WTC11 (cell line): ENCODE data around the gene CEACAM18. TPM values are rescaled to one million over a fixed set of nuclear protein-coding genes. Genes with fewer than 3 reads are reported as not detected.

ENCODE experiments used
- ATAC-seq: fragments of 200-7000 bp; cut with Tn5 transposase; 2 replicates; pipeline ENCODE4 v1.10.0; 2021; ENCODE audit warnings: mild to moderate bottlenecking, moderate library complexity
- CTCF ChIA-PET: fragments of 300-600 bp; sonication (Branson Sonifier 250); formaldehyde crosslinking; loops from one replicate; lab custom pipeline; 2021; ENCODE audit warnings: antibody characterized with exemption; lab: Charles Lee
- POLR2A ChIA-PET: fragments of 350-600 bp; sonication (Branson Sonifier 250); formaldehyde crosslinking; loops from one replicate; lab custom pipeline; 2021; ENCODE audit warnings: antibody characterized with exemption; lab: Charles Lee
- DNase-seq: peaks from one replicate; pipeline ENCODE4 v3.0.0; 2021; ENCODE audit warnings: low spot score
- H3K27ac Mint-ChIP-seq: 2 replicates; pipeline ENCODE4 v1.8.0; 2021; ENCODE audit warnings: mixed read lengths
- H3K27me3 Mint-ChIP-seq: 2 replicates; pipeline ENCODE4 v1.8.0; 2021; ENCODE audit warnings: low read depth, mild to moderate bottlenecking, moderate library complexity, mixed read lengths
- H3K36me3 Mint-ChIP-seq: 2 replicates; pipeline ENCODE4 v1.8.0; 2021; ENCODE audit warnings: mixed read lengths
- H3K4me1 Mint-ChIP-seq: 2 replicates; pipeline ENCODE4 v1.8.0; 2022; ENCODE audit warnings: mixed read lengths
- H3K4me3 Mint-ChIP-seq: 2 replicates; pipeline ENCODE4 v1.8.0; 2021; ENCODE audit warnings: mild to moderate bottlenecking, moderate library complexity, mixed read lengths
- H3K9me3 Mint-ChIP-seq: 2 replicates; pipeline ENCODE4 v1.8.0; 2021; ENCODE audit warnings: mixed read lengths
- CREB1 ChIP-seq: sonication (generic); formaldehyde crosslinking; IDR thresholded peaks from 2 replicates; pipeline ENCODE4 v1.8.0; 2023; ENCODE audit warnings: mild to moderate bottlenecking, missing genetic modification reagents
- FOXJ3 ChIP-seq: sonication (generic); formaldehyde crosslinking; IDR thresholded peaks from 2 replicates; pipeline ENCODE4 v1.9.0; 2021; ENCODE audit warnings: missing genetic modification reagents, mild to moderate bottlenecking, borderline replicate concordance
- GABPB1 ChIP-seq: sonication (generic); formaldehyde crosslinking; IDR thresholded peaks from 2 replicates; pipeline ENCODE4 v1.8.1; 2023; ENCODE audit warnings: mild to moderate bottlenecking, missing genetic modification reagents
- GRHL2 ChIP-seq: fragments of 250-450 bp; sonication (Bioruptor Pico); IDR thresholded peaks from 2 replicates; pipeline ENCODE4 v1.8.0; 2022; ENCODE audit warnings: mild to moderate bottlenecking, moderate library complexity; ENCODE audit not compliant: insufficient replicate concordance, severe bottlenecking
- MXD4 ChIP-seq: fragments of 250-450 bp; sonication (Bioruptor Pico); IDR thresholded peaks from 2 replicates; pipeline ENCODE4 v1.8.0; 2021; ENCODE audit warnings: mild to moderate bottlenecking, moderate library complexity, borderline replicate concordance
- NFATC4 ChIP-seq: fragments of 250-450 bp; sonication (Bioruptor Pico); IDR thresholded peaks from 2 replicates; pipeline ENCODE4 v1.9.0; 2021; ENCODE audit warnings: mild to moderate bottlenecking
- NFE2L1 ChIP-seq: sonication (generic); formaldehyde crosslinking; IDR thresholded peaks from 2 replicates; pipeline ENCODE4 v1.8.1; 2023; ENCODE audit warnings: missing genetic modification reagents
- RORB ChIP-seq: fragments of 250-450 bp; sonication (Bioruptor Pico); IDR thresholded peaks from 2 replicates; pipeline ENCODE4 v1.9.0; 2021; ENCODE audit warnings: mild to moderate bottlenecking
- ZNF219 ChIP-seq: sonication (generic); formaldehyde crosslinking; IDR thresholded peaks from 2 replicates; pipeline ENCODE4 v1.8.0; 2023; ENCODE audit warnings: missing genetic modification reagents, mild to moderate bottlenecking, borderline replicate concordance
- ZNF396 ChIP-seq: fragments of 250-450 bp; sonication (Bioruptor Pico); IDR thresholded peaks from 2 replicates; pipeline ENCODE4 v1.8.0; 2021; ENCODE audit warnings: mild to moderate bottlenecking, moderate library complexity, borderline replicate concordance
- ZNF416 ChIP-seq: fragments of 250-450 bp; sonication (Bioruptor Pico); IDR thresholded peaks from 2 replicates; pipeline ENCODE4 v1.9.0; 2021; ENCODE audit warnings: mild to moderate bottlenecking, inconsistent platforms
- total RNA-seq: library from RNA; stranded (reverse); gene quantifications from 3 replicates; pipeline ENCODE4 v1.2.3, GENCODE V29; 2021
- TF ChIP-seq, protein P1 (sequence below): sonication (generic); formaldehyde crosslinking; IDR thresholded peaks from 2 replicates; pipeline ENCODE4 v1.8.1; 2022; ENCODE audit warnings: low read depth, mild to moderate bottlenecking, moderate library complexity, missing genetic modification reagents, borderline replicate concordance
- TF ChIP-seq, protein P2 (sequence below): fragments of 250-450 bp; sonication (Bioruptor Pico); conservative IDR thresholded peaks from 2 replicates; pipeline ENCODE4 v1.9.0; 2021; ENCODE audit warnings: mild to moderate bottlenecking
- TF ChIP-seq, protein P3 (sequence below): sonication (generic); formaldehyde crosslinking; IDR thresholded peaks from 2 replicates; pipeline ENCODE4 v1.8.1; 2023; ENCODE audit warnings: mild to moderate bottlenecking, missing genetic modification reagents
- TF ChIP-seq, protein P4 (sequence below): sonication (generic); formaldehyde crosslinking; IDR thresholded peaks from 2 replicates; pipeline ENCODE4 v1.8.0; 2022; ENCODE audit warnings: mild to moderate bottlenecking, missing genetic modification reagents
- TF ChIP-seq, protein P5 (sequence below): sonication (generic); formaldehyde crosslinking; IDR thresholded peaks from 2 replicates; pipeline ENCODE4 v1.8.0; 2023; ENCODE audit warnings: missing genetic modification reagents, mild to moderate bottlenecking, borderline replicate concordance
- TF ChIP-seq, protein P6 (sequence below): sonication (generic); formaldehyde crosslinking; IDR thresholded peaks from 2 replicates; pipeline ENCODE4 v1.8.0; 2023; ENCODE audit warnings: missing genetic modification reagents
- TF ChIP-seq, protein P7 (sequence below): fragments of 250-450 bp; sonication (Bioruptor Pico); IDR thresholded peaks from 2 replicates; pipeline ENCODE4 v1.9.0; 2021; ENCODE audit warnings: moderate library complexity, mild to moderate bottlenecking, inconsistent platforms, borderline replicate concordance
- TF ChIP-seq, protein P8 (sequence below): sonication (generic); formaldehyde crosslinking; IDR thresholded peaks from 2 replicates; pipeline ENCODE4 v1.8.0; 2022; ENCODE audit warnings: mild to moderate bottlenecking, missing genetic modification reagents
- TF ChIP-seq, protein P9 (sequence below): sonication (generic); formaldehyde crosslinking; IDR thresholded peaks from 2 replicates; pipeline ENCODE4 v1.8.1; 2023; ENCODE audit warnings: mild to moderate bottlenecking, missing genetic modification reagents, moderate library complexity
- TF ChIP-seq, protein P10 (sequence below): sonication (generic); formaldehyde crosslinking; IDR thresholded peaks from 2 replicates; pipeline ENCODE4 v1.8.0; 2022; ENCODE audit warnings: mild to moderate bottlenecking, missing genetic modification reagents

Gene CEACAM18
- total RNA-seq, 1 experiment from 2014 or later, result not detected

DNA sequence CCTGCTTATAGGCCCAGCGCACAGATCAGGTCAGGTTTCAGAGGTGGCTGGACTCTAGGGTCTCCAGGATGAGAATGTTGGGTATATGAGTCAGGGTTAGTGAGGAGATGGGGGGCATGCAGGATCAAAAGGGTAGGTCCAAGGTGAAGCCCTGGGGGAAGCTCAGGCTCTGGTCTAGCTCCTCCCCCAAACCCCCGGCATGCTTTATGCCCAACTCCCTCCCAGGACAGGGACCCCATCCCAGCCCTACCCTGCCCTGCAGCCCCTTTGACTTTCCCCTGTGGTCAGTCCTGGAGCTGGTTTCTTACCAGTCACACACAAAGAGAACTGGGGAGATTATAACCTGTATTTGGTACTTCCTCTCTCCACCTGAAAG lies 9.8 kb upstream of the CEACAM18 start (continued):
- TF ChIP-seq, protein P1, sequence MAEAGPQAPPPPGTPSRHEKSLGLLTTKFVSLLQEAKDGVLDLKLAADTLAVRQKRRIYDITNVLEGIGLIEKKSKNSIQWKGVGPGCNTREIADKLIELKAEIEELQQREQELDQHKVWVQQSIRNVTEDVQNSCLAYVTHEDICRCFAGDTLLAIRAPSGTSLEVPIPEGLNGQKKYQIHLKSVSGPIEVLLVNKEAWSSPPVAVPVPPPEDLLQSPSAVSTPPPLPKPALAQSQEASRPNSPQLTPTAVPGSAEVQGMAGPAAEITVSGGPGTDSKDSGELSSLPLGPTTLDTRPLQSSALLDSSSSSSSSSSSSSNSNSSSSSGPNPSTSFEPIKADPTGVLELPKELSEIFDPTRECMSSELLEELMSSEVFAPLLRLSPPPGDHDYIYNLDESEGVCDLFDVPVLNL (CRISPR knock-in tag), result no peak
- TF ChIP-seq, protein P2, sequence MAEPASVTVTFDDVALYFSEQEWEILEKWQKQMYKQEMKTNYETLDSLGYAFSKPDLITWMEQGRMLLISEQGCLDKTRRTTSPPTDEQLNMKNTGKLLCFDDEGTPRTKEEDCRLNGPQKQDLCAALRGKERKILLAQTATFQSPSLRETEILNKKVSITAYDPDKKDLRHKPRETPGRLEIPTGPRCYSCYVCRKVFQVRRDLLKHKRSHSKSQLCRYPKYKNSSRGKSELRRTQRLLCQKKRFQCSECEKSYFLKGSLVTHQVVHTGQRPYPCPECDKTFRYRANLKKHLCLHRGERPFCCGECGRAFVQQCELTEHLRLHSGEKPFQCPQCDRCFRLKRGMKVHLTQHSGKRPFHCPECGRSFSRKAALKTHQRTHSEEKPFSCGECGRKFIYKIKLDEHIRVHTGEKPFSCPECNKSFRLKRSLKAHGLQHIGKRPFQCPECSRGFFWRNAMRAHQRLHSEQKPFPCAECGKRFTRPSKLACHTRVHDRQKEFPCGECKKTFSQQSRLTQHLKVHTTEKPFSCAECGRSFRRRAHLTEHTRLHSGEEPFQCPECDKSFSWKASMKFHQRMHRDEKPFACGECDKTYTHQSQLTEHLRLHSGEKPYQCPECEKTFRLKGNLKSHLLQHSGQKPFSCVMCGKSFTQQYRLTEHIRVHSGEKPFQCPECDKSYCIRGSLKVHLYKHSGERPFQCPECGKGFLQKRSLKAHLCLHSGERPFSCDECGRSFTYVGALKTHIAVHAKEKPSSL, result no peak
- TF ChIP-seq, protein P3, sequence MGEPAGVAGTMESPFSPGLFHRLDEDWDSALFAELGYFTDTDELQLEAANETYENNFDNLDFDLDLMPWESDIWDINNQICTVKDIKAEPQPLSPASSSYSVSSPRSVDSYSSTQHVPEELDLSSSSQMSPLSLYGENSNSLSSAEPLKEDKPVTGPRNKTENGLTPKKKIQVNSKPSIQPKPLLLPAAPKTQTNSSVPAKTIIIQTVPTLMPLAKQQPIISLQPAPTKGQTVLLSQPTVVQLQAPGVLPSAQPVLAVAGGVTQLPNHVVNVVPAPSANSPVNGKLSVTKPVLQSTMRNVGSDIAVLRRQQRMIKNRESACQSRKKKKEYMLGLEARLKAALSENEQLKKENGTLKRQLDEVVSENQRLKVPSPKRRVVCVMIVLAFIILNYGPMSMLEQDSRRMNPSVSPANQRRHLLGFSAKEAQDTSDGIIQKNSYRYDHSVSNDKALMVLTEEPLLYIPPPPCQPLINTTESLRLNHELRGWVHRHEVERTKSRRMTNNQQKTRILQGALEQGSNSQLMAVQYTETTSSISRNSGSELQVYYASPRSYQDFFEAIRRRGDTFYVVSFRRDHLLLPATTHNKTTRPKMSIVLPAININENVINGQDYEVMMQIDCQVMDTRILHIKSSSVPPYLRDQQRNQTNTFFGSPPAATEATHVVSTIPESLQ (CRISPR knock-in tag), result no peak
- TF ChIP-seq, protein P4, sequence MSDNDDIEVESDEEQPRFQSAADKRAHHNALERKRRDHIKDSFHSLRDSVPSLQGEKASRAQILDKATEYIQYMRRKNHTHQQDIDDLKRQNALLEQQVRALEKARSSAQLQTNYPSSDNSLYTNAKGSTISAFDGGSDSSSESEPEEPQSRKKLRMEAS (CRISPR knock-in tag), result no peak
- TF ChIP-seq RORB (no peak), NFE2L1 (CRISPR knock-in tag) (no peak), MXD4 (CRISPR knock-in tag) (no peak), ZNF219 (CRISPR knock-in tag) (no peak), FOXJ3 (CRISPR knock-in tag) (no peak)

DNA sequence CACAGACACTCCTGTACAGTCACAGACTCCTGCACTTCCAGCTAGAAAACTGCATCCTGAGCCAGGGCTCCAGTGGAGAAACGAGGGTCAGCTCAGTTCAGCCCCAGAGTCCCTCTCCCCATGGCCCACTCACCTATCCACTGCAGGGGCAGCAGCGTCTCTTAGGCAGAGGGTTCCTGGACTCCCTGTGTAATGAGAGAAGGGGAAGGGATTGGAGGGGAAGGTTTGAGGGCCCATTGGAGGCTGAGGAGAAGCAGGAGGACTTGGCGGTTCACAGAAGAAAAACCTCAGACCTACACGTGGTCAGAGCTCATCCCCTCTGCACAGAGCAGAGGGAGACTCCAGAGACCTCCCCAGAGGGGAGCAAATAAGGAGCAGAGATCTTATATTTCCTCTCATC lies 9.2 kb upstream of the CEACAM18 start:
- peaks cover 56% of the 10 kb centered on the region for H3K27me3 Mint-ChIP-seq
- no peak for TF ChIP-seq ZNF396
- TF ChIP-seq, protein P5, sequence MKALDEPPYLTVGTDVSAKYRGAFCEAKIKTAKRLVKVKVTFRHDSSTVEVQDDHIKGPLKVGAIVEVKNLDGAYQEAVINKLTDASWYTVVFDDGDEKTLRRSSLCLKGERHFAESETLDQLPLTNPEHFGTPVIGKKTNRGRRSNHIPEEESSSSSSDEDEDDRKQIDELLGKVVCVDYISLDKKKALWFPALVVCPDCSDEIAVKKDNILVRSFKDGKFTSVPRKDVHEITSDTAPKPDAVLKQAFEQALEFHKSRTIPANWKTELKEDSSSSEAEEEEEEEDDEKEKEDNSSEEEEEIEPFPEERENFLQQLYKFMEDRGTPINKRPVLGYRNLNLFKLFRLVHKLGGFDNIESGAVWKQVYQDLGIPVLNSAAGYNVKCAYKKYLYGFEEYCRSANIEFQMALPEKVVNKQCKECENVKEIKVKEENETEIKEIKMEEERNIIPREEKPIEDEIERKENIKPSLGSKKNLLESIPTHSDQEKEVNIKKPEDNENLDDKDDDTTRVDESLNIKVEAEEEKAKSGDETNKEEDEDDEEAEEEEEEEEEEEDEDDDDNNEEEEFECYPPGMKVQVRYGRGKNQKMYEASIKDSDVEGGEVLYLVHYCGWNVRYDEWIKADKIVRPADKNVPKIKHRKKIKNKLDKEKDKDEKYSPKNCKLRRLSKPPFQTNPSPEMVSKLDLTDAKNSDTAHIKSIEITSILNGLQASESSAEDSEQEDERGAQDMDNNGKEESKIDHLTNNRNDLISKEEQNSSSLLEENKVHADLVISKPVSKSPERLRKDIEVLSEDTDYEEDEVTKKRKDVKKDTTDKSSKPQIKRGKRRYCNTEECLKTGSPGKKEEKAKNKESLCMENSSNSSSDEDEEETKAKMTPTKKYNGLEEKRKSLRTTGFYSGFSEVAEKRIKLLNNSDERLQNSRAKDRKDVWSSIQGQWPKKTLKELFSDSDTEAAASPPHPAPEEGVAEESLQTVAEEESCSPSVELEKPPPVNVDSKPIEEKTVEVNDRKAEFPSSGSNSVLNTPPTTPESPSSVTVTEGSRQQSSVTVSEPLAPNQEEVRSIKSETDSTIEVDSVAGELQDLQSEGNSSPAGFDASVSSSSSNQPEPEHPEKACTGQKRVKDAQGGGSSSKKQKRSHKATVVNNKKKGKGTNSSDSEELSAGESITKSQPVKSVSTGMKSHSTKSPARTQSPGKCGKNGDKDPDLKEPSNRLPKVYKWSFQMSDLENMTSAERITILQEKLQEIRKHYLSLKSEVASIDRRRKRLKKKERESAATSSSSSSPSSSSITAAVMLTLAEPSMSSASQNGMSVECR (CRISPR knock-in tag), result no peak
- TF ChIP-seq CREB1, result no peak
- no peak for TF ChIP-seq GABPB1
- TF ChIP-seq, protein P6, sequence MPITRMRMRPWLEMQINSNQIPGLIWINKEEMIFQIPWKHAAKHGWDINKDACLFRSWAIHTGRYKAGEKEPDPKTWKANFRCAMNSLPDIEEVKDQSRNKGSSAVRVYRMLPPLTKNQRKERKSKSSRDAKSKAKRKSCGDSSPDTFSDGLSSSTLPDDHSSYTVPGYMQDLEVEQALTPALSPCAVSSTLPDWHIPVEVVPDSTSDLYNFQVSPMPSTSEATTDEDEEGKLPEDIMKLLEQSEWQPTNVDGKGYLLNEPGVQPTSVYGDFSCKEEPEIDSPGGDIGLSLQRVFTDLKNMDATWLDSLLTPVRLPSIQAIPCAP (CRISPR knock-in tag), result no peak
- TF ChIP-seq ZNF416 (CRISPR knock-in tag), result no peak
- TF ChIP-seq, protein P7, sequence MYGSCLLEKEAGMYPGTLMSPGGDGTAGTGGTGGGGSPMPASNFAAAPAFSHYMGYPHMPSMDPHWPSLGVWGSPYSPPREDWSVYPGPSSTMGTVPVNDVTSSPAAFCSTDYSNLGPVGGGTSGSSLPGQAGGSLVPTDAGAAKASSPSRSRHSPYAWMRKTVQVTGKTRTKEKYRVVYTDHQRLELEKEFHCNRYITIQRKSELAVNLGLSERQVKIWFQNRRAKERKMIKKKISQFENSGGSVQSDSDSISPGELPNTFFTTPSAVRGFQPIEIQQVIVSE (CRISPR knock-in tag), result no peak
- TF ChIP-seq, protein P8, sequence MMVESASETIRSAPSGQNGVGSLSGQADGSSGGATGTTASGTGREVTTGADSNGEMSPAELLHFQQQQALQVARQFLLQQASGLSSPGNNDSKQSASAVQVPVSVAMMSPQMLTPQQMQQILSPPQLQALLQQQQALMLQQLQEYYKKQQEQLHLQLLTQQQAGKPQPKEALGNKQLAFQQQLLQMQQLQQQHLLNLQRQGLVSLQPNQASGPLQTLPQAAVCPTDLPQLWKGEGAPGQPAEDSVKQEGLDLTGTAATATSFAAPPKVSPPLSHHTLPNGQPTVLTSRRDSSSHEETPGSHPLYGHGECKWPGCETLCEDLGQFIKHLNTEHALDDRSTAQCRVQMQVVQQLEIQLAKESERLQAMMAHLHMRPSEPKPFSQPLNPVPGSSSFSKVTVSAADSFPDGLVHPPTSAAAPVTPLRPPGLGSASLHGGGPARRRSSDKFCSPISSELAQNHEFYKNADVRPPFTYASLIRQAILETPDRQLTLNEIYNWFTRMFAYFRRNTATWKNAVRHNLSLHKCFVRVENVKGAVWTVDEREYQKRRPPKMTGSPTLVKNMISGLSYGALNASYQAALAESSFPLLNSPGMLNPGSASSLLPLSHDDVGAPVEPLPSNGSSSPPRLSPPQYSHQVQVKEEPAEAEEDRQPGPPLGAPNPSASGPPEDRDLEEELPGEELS, result no peak
- TF ChIP-seq, protein P9, sequence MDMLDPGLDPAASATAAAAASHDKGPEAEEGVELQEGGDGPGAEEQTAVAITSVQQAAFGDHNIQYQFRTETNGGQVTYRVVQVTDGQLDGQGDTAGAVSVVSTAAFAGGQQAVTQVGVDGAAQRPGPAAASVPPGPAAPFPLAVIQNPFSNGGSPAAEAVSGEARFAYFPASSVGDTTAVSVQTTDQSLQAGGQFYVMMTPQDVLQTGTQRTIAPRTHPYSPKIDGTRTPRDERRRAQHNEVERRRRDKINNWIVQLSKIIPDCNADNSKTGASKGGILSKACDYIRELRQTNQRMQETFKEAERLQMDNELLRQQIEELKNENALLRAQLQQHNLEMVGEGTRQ (CRISPR knock-in tag), result no peak
- TF ChIP-seq NFATC4, result no peak
- TF ChIP-seq, protein P10, sequence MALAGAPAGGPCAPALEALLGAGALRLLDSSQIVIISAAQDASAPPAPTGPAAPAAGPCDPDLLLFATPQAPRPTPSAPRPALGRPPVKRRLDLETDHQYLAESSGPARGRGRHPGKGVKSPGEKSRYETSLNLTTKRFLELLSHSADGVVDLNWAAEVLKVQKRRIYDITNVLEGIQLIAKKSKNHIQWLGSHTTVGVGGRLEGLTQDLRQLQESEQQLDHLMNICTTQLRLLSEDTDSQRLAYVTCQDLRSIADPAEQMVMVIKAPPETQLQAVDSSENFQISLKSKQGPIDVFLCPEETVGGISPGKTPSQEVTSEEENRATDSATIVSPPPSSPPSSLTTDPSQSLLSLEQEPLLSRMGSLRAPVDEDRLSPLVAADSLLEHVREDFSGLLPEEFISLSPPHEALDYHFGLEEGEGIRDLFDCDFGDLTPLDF (CRISPR knock-in tag), result no peak
- no peak for TF ChIP-seq GRHL2 (CRISPR knock-in tag)

More for the DNA sequence above, 9.2 kb upstream of the CEACAM18 start:
- Mint-ChIP-seq H3K36me3 (no peaks in the 10 kb centered on the region), H3K27ac (no peak overlapping the region), H3K4me1 (no peaks in the 10 kb centered on the region), H3K4me3 (no peak overlapping the region), H3K9me3 (no peaks in the 10 kb centered on the region)
- CTCF ChIA-PET, result interaction anchor here (0.6 to 7.5 kb wide), 5 partner anchors 32 to 192 kb away, joined by 3 to 65 read pairs (median 6); no protein-coding TSS in a partner anchor
- DNase-seq (no peak), ATAC-seq (no peak)
- POLR2A ChIA-PET, result no interaction called here
